IPS-NIHi11 (cell line): ENCODE measurements around the gene IFITM2.
"Not testable (repeated sequence)": the region's sequence is repeated elsewhere in the genome, so short reads cannot be mapped to it uniquely, and the experiment has no call there.

ENCODE experiments used
- DNase-seq: peaks from one replicate; pipeline ENCODE4 v3.0.0; 2012; ENCODE audit warnings: mixed read lengths, low spot score

IFITM2 gene

DNA sequence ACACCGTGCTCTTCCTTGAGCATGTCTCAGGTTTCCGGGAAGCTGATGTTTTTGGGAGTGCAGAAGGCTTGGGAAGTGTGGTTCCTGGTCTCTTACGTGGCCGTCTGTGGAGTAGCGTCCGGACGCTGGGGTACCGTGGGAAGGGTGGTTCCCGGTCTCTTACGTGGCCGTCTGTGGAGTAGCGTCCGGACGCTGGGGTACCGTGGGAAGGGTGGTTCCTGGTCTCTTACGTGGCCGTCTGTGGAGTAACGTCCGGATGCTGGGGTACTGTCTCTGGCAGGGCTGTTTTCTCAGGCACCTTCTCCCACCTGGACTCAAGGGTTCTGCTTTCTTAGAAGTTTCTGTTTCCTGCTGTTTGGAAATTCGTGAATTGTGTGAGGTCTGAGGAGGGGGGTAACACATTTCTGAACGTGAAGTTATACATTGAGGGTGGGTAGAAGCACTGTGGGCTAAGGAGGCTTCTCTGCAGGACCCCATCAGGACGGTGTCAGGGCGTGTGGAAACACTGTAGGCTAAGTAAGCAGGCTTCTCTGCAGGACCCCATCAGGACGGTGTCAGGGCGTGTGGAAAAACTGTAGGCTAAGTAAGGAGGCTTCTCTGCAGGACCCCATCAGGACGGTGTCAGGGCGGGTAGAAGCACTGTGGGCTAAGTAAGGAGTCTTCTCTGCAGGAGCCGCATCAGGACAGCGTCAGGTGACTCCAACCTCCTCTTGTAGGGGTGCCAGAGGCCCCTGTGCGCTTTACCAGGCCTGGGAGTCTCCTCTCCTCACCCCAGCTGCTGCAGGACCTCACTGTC, 18.4 kb downstream of the IFITM2 start:
- DNase-seq, result no peak

DNA sequence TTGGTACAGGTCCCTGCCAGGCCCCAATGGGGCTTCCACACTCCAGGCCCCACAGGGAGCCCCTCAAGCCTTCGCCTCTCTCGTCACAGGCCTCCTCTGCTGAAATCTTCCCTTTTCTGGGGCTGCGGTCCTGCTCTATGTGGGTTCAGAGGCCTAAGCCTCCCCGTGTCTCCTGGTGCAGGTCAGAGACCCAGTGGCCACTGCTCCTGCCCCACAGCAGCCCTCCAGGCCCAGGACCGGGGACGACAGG, 18.9 kb downstream of the IFITM2 start:
- DNase-seq, result no peak

DNA sequence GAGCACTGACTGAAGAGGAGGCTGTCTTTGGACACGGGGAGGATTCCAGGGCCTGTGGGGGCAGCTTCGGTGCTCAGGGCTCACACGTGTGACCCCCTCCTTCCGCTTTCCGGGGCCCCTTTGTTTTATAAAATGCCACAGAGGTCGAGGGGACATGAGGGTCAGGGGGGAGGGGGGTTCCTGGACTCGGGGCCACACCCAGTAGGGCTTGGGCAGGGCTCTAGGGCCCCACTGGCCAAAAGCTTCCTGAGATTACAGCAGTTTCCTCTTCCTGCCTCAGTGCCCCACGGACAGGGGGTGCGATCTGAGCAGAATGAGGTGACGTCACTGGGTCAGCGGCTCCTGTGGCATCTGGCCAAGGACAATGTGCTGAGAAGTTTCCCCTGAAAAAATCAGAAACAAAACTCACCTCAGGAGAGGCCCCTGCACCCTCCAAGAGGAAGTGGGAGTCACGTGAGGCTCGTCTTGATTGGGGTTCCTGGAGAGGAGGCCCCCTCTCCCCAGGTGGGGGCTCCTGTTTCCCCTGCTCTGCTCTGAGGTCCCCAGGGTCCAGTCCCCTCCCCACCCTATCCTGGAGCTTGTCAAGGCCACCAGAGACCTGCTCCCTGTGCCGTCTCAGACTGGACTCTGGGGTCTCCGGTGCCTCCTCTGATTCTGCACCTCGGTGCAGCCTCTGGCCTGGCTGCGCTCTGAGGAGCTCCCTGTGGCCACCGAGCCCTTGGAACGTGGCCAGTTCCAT, 19.4 kb downstream of the IFITM2 start:
- DNase-seq, result no peak

DNA sequence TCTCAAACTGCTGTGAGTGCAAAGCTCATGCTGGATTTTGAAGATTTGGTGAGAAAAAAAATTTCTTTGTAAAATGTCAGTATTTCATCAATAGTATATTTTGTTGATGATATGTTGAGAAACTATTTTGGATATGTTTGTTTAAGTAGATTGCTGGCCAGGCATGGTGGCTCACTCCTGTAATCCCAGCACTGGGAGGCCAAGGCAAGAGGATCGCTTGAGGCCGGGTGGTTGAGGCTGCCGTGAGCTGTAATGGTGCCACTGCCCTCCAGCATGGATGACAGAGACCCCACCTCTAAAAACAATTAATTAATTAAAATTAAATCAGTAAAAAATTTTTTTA, 19.9 kb downstream of the IFITM2 start:
- no peak for DNase-seq

DNA sequence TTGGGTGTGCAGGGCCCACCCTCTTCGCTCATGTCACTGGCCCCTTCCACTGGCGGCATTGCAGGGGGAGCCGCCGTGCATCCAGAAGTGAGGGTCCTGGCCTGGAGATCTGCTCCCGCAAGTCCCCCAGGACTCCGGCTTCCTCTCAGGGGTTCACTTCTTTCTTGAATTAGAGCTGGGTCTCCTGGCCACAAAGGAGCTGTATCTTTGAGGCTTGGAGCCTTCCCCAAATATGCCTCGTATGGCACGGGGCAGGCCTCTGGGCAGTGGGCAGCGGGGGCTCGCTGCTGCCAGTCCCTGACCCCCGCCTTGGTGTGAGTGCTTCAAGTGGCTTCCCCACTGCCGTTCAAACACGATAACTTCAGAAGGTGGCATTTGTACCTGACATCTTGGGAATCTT, 20.4 kb downstream of the IFITM2 start:
- no peak for DNase-seq

DNA sequence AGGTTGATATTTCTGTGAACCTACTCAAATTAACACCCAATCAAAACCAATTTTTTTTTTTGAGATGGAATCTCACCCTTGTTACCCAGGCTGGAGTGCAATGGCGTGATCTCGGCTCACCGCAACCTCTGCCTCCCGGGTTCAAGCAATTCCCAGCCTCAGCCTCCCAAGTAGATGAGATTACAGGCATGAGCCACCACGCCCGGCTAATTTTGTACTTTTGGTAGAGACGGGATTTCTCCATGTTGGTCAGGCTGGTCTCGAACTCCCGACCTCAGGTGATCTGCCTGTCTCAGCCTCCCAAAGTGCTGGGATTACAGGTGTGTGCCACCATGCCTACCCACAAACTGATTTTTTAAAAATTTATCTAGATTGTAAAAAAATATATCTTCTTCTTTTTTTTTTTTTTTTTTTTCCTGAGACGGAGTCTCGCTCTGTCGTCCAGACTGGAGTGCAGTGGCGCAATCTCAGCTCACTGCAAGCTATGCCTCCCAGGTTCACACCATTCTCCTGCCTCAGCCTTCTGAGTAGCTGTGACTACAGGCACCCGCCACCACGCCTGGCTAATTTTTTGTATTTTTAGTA, 21.0 kb downstream of the IFITM2 start:
- DNase-seq, result not testable (repeated sequence)

DNA sequence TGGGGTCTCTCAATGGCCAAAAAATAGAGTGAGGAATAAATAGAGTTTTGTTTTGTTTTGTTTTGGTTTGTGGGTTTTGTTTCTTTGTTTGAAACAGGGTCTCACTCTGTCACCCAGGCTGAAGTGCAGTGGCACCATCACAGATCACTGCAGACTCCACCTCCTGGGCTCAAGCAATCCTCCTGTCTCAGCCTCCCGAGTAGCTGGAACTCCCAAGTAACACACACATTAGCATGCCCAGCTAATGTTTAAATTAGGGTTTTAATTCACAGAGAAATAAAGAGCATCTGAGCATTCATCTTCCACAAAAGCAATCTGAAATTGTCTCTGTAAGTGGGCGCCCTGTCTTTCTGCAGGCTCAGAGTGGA, 22.3 kb downstream of the IFITM2 start:
- DNase-seq, result no peak

DNA sequence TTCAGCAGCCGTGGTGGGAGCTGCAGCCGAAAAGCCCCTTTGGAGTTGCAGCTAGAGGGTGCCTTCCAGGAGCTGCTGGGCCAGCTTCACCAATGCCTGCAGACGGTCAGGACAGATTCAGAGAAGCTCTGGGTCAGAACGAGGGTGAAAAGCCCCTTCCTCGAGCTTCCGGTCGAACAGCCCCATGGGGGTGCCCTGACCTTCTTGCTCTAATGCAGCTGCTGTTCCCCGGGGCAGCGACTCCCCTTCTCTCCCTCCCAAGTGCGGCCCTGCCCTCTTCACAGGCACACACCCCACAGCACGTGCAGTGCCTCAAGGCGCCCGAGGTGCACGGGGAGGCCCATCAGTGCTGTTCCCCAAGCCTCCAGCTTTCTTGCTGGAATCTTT, 22.7 kb downstream of the IFITM2 start:
- no peak for DNase-seq

DNA sequence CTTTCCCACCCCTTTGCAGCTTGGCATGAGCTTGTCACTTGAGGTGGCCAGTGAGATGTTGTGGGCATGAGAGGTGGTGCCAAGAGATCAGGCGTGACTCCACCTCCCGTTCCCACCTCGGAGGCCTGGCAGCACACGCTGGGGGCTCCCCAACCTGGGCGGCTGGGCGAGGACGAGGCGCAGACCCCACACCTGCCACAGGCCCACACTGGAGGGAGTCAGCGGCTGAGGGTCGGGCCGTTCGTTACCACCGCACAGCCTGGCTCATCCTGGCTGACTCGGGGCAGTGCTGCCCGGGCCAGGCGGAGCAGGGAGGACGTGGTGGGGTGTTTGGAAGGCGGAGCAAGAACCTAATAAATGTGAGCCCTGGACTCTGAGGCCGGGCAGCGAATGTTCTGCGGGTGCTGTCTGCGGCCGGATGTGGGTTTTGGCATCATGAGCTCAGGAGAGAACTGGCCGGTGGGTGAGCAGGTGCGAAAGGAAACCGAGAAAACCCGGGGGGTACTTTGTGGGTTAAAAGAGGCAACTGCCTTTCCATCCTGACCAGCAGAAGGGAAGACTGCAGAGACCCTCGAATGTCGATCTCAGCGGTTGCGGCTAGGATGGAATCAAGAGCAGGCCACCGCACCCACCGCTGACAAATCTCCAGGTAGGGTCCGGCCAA, 23.2 kb downstream of the IFITM2 start:
- DNase-seq, result no peak

DNA sequence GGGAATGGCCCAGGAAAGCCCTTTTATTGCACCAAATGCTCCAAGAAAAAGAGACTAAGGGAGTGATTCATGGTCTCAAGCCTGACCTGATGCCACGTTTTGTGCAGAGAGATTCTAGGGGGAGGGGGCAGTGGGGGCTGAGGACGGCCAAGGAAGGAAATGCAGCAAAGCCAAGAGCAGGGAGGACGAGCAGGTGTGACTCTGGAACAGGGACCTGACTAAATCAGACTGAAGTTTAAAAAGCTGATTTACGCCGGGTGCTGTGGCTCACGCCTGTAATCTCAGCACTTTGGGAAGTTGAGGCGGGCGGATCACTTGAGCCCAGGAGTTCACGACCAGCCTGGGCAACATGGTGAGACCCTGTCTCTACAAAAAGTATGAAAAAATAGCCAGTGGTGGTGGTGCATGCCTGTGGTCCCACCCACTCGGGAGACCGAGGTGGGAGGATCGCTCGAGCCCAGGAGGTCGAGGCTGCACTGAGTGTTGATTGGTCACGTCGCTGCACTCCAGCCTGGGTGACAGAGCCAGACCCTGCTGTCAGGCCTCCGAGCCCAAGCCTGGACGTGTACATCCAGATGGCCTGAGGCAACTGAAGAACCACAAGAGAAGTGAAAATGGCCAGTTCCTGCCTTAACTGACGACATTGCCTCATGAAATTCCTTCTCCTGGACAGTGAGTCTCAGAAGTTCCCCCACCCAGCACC, 23.9 kb downstream of the IFITM2 start:
- DNase-seq, result no peak

DNA sequence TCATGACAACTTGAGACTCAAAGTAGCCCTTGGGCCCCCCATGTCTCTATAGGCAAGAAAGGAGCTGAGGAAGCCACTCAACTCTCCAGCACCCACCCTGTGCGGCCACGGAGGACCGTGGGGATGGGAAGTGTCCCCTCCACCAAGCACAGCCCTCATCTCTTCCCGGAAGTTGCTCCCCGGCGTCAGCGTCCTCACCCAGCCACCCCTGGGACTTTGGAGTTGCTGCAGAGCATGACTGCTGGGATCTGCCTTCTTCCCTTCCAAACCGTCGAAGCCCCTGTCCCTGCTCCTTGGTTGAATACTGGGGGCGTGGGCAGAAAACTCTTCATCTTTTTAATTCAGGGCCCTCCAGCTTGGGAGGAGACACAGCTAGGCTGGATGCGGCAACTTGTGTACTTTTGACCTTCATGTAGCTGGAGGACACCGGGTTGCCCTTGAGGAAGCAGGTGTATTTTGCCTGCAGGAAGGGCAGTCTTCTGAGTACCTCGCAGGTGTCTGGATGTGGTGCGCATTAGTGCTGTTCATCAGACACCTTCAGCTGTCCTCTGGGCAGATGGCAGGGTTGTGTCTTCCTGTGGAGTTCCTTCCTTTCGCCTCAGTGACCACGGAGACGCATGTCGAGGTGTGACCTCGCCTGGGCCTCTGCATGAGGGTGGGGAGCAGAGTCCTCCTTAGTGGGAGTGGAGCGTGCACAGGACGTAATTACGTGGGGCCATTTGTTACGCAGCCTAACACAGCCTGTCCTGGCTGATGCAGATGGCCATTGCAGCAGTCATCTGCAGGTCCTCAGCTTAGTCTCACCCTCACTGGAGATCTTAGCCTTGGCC, 25.2 kb downstream of the IFITM2 start:
- DNase-seq, result no peak

DNA sequence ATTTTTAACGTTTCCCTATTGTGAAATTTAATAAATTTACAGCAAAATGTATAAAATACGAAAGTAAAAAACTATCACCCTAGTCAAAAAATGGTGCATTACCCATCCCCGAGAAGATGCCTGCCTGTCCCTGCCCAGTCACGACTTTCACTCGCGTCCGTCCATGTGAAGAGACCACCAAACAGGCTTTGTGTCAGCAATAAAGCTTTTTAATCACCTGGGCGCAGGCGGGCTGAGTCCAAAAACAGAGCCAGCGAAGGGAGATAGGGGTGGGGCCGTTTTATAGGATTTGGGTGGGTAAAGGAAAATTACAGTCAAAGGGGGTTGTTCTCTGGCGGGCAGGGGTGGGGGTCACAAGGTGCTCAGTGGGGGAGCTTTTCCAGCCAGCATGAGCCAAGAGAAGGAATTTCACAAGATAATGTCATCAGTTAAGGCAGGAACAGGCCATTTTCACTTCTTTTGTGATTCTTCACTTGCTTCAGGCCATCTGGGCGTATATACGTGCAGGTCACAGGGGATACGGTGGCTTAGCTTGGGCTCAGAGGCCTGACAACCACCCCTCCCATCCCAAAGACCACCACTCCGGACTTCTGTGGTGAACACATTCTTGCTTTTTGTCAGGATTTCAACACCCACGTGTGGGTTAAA, 26.1 kb downstream of the IFITM2 start:
- DNase-seq, result not testable (repeated sequence)

DNA sequence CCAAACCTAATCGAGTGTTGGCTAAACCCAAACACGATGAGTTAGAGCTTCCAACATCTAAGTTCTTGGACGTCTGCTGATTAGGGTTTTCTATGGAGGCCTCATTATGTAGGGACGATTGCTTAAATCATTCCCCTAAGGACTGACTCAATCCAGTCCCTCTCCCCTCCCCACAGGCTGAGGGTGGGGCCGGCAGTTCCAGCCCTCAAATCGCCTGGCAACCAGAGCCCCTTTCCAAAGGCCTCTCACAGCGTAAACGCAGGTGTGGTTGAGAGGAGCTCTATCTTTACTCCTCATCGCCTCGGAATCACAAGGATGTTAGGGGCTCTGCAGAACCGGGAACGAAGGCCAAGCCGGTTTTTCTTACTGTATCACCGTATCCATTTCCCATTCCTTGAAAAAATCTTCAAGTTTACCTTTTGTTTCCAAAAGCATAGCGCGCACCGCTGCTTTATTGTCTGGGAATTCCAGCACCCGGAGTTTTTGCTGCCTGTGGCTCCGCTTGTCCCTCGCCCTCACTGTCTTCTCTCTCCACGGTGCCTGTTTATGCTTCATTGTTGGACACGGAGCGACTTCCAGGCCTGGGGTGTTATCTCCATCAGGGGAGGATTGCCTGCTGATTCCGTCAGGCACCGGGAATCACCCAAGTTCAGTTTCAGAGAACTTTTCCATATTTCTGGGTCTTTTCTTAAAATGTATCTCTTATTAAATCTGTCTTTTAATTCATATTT, 26.8 kb downstream of the IFITM2 start:
- DNase-seq, result no peak

DNA sequence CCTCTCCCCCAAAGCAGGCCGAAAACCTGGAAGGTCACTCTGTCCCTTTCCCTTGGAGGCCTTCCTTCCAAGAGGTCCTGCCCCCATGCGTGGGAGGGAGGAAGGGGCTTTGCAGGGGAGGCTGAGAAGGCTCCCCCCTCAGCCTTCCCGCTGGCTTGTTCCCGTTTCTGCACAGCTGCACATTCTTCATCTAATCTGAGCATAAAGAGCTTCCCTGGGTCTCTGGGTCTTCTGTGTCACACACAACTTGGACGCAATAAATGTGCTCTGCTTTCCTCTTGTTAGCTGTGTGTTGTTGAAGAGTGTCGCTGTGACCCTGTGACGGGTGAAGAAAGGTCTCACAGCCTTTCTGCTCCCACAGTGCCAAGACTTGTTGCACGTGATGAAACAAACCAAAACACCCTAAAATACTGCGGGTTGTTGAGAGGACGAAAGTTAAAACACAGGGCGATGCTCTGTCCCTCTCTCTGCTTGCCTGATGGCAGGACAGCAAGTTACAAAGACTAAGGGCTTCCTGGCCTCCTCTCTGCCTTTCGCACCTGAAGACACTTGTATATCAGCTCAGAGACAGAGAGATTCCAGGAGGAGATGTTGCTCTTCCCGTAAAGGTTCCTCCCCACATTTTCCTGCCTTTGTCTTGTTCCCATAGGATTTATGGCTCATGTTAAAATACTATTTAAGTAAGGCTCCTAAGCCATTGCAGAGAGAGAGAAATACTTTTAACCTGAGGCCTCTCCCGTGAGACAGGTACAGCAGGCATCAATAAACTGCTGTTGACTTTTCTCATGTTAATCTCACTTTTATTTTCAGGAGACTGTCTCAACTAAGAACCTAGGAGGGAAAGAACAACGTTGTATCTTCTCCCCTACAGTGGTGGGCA, 28.4 kb downstream of the IFITM2 start:
- DNase-seq, result no peak

DNA sequence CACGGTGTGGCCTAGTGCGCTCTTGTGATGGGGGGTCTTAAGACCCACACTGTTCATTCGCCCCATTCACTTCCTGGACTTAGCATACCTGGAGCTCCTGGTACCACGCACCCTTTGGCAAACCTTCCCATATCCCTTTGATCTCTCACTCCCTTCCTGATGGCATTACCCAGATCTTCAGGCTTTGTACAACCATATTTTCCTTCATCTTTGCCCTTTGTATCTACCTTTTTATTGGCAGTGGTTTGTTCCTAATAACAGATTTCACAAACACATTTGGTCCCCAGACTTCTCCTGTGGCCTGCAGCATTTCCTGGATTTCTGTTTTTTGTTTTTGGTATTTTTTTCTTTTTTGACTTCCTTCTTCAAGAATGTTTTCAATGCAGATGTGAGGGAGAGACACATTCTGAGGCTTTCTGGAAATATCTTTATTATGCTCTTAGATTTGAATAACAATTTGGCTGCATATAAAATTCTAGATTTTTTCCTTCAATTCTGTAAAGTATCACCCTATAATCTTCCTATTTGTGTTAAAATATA, 29.1 kb downstream of the IFITM2 start:
- DNase-seq, result no peak

DNA sequence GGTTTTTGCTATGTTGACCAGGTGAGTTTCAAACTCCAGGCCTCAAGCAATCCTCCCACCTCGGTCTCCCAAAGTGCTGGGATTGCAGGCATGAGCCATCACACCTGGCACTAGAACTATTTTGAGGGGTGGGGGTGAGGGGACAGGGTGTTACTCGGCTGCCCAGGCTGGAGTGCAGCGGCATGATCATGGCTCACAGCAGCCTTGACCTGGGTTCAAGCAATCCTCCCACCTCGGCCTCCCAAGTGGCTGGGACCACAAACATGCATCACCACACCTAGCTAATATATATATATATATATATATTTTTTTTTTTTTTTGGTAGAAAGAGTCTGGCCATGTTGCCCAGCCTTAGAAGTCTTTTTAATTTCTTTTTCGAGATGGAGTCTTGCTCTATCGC, 30.1 kb downstream of the IFITM2 start:
- no peak for DNase-seq

DNA sequence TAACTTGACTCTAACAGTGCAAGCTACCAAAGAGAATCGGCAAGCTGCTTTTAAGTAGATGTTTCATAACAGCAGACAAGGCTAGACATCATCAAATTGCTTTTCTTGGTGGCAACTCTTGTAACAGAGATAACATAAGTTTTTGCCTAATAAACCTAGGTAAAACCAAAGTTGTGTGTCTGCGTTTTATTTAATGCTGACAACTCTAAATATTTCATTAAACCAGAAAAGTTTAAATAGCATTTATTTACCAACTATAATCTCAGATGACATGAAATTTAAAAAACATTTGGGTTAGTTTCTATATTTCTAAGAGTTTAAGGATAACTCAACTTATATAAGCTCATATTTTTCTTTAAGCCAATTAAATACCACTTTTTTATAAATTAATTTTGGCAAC, 32.3 kb downstream of the IFITM2 start:
- no peak for DNase-seq

DNA sequence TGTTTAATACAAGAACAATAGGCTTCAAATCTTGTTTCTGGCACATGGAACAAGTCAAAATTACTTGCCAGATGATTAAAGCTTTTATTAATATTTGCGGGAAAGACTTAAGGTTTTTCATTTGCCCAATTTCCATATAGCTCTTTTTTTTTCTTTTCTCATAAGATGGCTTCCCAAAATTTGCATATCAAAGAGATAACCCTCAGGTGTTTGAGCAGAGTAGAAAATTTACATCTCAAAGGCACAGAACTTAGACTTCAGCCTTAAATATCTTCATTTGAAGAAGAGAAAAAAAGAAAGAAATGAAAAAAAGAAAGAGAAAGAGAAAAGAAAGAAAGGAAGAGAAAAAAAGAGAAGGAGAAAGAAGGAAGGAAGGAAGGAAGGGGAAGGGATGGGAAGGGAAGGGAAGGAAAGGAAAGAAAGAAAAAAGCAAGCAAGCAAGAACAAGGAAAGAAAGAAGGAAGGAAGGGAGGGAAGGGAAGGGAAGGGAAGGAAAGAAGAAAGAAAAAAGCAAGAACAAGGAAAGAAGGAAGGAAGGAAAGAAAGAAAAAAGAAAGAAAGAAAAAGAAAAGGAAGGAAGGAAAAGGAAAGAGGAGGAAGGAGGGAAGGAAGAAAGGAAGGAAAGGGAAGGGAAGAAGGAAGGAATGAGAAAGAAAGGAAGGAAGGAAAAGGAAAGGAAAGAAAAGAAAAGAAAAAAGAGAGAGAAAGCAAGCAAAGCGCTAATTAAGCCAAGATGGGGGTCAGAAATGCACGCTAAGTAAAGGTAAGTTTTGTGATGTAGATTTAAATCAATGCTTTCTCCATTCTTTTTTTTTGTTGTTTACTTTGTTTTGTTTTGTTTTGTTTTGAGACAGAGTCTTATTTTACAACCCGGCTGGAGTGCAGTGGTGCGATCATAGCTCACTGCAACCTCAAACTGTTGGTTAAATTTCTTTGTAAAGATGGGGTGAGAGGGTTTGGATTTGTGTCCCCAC, 33.2 kb downstream of the IFITM2 start:
- DNase-seq, result no peak
